ENCODE measurements around the gene PTPRA.

PTPRA gene

GRCh38 chr20:3081641-3082040 is 208.4 kb downstream of the PTPRA start:
- DNase-seq: no peak

- no peak for DNase-seq
These were observed 209.1 kb downstream of the PTPRA start for GRCh38 chr20:3082306-3082951.

- no peak for DNase-seq
These were observed 210.0 kb downstream of the PTPRA start for GRCh38 chr20:3082955-3083952.

GRCh38 chr20:3084283-3084985 is 211.2 kb downstream of the PTPRA start, which contains the start of gene AVP:
AVP (minus strand) TSS chr20:3084724; CDS start chr20:3084674, 50 bp downstream.
- DNase-seq: no peak

- DNase-seq: no peak
These were observed 211.7 kb downstream of the PTPRA start for GRCh38 chr20:3084986-3085360.

- no peak for DNase-seq
These were observed 212.3 kb downstream of the PTPRA start for GRCh38 chr20:3085571-3086072.

- DNase-seq: no peak
These were observed 214.8 kb downstream of the PTPRA start for GRCh38 chr20:3088031-3088430.
